ENCODE results near the gene ENO1. TPM values are rescaled to one million over a fixed set of nuclear protein-coding genes. Genes with fewer than 3 reads are reported as not detected.

Gene ENO1
- total RNA-seq, 4 donors from 2014 or later = 954 to 1,668 (median 1,315) TPM

DNA sequence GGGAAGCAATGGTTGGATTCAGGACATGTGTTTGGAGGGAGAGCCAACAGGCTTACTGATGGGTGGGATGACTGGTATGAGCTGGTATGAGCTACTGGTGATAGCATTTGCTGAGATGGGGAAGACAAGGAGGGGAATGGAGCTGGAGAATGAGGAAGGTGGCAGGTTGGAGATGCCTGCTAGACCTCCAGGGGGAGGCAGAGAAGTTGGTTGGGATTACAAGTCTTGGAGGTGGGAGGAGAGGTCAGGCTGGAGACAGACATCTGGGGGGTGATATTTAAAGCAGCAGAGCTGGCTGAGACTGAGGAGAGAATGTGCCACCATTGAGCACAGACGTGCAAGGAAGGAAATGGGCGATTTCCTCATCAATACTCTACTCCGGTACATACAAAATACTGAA is 31.8 kb upstream of the ENO1 start:
- WGBS, 2 donors = 52 to 64% methylated on average over 3 of the region's 3 CpGs
- Histone ChIP-seq H3K4me3 (no peak overlapping the region), H3K36me3 (no peaks in the 10 kb centered on the region), H3K27ac (no peak overlapping the region), H3K9me3 (no peaks in the 10 kb centered on the region), H3K4me1 (peaks cover 11 to 44% (median 20%) of the 10 kb centered on the region in 3 donors), H3K27me3 (no peaks in the 10 kb centered on the region)
- intact Hi-C loops (cut with DNase I) = no loop called here
- DNase-seq = no peak
- TF ChIP-seq POLR2A (IDR thresholded peaks at IDR 0.05) = no peak
- TF ChIP-seq, protein P1, sequence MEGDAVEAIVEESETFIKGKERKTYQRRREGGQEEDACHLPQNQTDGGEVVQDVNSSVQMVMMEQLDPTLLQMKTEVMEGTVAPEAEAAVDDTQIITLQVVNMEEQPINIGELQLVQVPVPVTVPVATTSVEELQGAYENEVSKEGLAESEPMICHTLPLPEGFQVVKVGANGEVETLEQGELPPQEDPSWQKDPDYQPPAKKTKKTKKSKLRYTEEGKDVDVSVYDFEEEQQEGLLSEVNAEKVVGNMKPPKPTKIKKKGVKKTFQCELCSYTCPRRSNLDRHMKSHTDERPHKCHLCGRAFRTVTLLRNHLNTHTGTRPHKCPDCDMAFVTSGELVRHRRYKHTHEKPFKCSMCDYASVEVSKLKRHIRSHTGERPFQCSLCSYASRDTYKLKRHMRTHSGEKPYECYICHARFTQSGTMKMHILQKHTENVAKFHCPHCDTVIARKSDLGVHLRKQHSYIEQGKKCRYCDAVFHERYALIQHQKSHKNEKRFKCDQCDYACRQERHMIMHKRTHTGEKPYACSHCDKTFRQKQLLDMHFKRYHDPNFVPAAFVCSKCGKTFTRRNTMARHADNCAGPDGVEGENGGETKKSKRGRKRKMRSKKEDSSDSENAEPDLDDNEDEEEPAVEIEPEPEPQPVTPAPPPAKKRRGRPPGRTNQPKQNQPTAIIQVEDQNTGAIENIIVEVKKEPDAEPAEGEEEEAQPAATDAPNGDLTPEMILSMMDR (IDR thresholded peaks at IDR 0.05) = no peak

DNA sequence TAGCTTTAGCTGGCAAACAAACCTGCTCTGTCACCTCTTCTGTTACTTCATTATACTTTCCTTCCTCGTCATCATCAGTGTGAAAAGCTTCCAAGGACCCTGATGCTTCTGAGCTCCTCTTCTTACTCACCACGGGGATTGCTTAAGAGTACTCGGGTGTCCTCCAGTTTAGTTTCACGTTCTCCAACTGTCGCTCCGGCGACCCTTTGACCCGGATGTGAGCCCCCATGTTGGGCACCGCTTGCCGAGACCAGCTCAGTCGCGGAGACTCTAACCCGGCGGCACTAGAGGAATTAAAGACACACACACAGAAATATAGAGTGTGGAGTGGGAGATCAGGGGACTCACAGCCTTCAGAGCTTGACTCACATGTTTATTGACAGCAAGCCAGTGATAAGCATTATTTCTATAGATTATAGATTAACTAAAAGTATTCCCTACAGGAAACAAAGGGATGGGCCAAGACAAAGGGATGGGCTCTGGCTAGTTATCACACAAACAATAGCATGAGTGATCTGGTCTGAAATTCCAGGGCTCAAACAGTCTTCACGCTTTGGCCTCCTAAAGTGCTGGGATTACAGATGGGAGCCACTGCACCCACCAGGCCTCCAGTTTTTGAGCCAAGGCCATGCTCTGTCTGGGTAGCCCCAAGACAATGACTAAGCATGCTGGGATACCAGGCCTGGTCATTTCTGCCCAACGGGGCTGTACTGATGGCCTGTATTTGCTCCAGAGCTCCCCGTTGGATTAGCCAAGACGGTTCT is 30.1 kb upstream of the ENO1 start:
- WGBS, 2 donors = 55 to 70% methylated on average over 17 to 18 of the region's 18 CpGs
- no peaks in the 10 kb centered on the region for H3K9me3 ChIP-seq
- H3K4me1 ChIP-seq = peaks cover 12 to 62% (median 32%) of the 10 kb centered on the region in 3 donors
- DNase-seq = no peak
- TF ChIP-seq, protein P1 (IDR thresholded peaks at IDR 0.05) = no peak
- TF ChIP-seq POLR2A (IDR thresholded peaks at IDR 0.05) = no peak
- H3K27ac ChIP-seq = no peak overlapping the region
- no peaks in the 10 kb centered on the region for H3K36me3 ChIP-seq
- intact Hi-C loops (cut with DNase I) = loop anchor here (5.0 kb wide), 1 partner anchor 36 kb away; no protein-coding TSS in a partner anchor
- no peak overlapping the region for H3K4me3 ChIP-seq
- no peaks in the 10 kb centered on the region for H3K27me3 ChIP-seq

DNA sequence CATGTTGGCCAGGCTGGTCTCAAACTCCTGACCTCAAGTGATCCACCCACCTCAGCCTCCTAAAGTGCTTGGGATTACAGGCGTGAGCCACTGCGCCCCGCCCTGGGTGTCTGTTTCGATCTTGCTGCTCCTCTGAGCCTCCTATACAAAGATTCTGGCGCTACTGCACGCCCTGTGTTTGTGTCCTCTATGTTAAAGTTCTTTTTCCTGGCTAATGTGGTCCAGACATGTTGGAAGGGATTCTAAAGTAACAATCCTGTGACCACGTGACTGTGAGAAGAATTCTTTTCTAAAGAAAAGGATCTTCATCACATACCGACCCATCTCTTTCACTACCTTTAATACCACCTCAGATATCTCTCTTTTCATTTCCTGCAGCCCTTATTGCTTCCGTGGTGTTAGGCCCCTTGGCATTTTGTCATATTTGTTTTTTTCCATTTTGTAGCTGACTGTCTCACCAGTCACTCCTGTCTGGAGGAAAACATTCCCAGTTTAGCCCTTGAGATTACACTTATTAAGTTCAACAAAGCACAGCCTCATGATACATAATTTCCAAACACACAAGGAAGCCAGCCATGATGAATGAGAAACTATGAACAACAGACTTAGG is 27.2 kb upstream of the ENO1 start:
- WGBS, 2 donors = 36 to 48% methylated on average over 9 of the region's 9 CpGs
- TF ChIP-seq, protein P1 (IDR thresholded peaks at IDR 0.05) = no peak
- no peak for TF ChIP-seq POLR2A (IDR thresholded peaks at IDR 0.05)
- no peak overlapping the region for H3K4me3 ChIP-seq
- H3K4me1 ChIP-seq = peaks cover 15 to 63% (median 25%) of the 10 kb centered on the region in 3 donors
- peak overlapping the region; percentile 75 to 82 (median 78) for H3K27ac ChIP-seq
- no peak for DNase-seq
- H3K27me3 ChIP-seq = no peaks in the 10 kb centered on the region
- no peaks in the 10 kb centered on the region for H3K9me3 ChIP-seq
- intact Hi-C loops (cut with DNase I) = loop anchor here (5.0 kb wide), 1 partner anchor 33 kb away; no protein-coding TSS in a partner anchor
- no peaks in the 10 kb centered on the region for H3K36me3 ChIP-seq

DNA sequence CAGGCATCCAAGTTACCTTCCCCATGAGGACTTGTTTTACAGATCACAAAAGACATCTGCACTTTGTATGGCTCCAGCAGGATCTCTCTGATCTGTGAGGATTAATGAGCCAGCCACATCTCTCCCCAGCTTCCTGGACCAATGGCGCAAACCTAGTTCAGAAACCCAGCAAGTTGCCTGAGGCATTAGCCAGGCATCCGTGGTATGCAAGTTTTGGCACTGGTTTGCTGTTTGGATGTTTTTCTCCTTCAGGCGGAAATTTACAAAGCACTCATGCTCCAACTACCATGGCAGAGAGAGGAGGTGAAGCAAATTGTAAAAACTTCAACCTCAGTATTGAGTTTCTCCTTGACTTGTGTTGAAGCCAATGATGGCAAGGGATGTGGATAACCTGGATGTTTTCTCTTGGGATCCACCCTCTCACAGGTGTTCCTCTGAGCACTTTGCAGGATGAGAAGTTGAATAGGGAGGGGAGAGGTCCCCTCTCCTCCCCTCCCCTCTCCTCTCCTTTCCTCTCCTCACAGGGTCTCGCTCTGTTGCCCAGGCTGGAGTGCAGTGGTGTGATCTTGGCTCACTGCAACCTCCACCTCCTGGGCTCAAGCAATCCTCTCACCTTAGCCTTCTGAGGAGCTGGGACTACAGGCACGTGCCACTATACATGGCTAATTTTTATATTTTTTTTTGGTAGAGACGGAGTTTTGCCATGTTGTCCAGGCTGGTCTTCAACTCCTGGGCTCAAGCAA is 25.6 kb upstream of the ENO1 start:
- intact Hi-C loops (cut with DNase I) = no loop called here
- Histone ChIP-seq H3K4me1 (peaks cover 27 to 76% (median 37%) of the 10 kb centered on the region in 3 donors), H3K9me3 (no peaks in the 10 kb centered on the region), H3K4me3 (no peak overlapping the region), H3K27ac (peak overlapping the region; percentile 48 to 77 (median 72)), H3K36me3 (no peaks in the 10 kb centered on the region), H3K27me3 (no peaks in the 10 kb centered on the region)
- WGBS, 2 donors = 59 to 60% methylated on average over 6 of the region's 6 CpGs
- no peak for DNase-seq
- TF ChIP-seq, protein P1 (IDR thresholded peaks at IDR 0.05) = no peak
- TF ChIP-seq POLR2A (IDR thresholded peaks at IDR 0.05) = no peak
